PFSK-1 (cell line): Measurements from ENCODE around the gene MLIP.

ENCODE experiments used
- FOXP2 ChIP-seq: optimal IDR thresholded peaks from 2 replicates; pipeline ENCODE3; 2011; ENCODE audit warnings: borderline replicate concordance, control low read depth, inconsistent platforms; ENCODE audit not compliant: insufficient read depth; ENCODE audit errors: extremely low read length, extremely low read depth
- POLR2AphosphoS5 ChIP-seq: IDR thresholded peaks from 2 replicates; pipeline ENCODE4 v1.6.1; 2012; ENCODE audit warnings: low read depth, mild to moderate bottlenecking, control low read depth, low read length, moderate library complexity
- REST ChIP-seq, 2 experiments: IDR thresholded peaks; 2 replicates each; pipeline versions ENCODE4 v1.6.1 to v1.8.0; 2011 to 2012; ENCODE audit warnings: low read depth in 2 of 2, low read length in 2 of 2, control low read depth in 1 of 2, inconsistent platforms in 1 of 2, mild to moderate bottlenecking in 1 of 2, moderate library complexity in 1 of 2; ENCODE audit not compliant: insufficient read depth in 1 of 2
- SIN3A ChIP-seq: IDR thresholded peaks from 2 replicates; pipeline ENCODE4 v1.6.1; 2012; ENCODE audit warnings: mild to moderate bottlenecking, low read length, moderate library complexity, borderline replicate concordance; ENCODE audit not compliant: insufficient read depth
- TAF1 ChIP-seq: IDR thresholded peaks from 2 replicates; pipeline ENCODE4 v1.6.1; 2012; ENCODE audit warnings: low read length, control low read depth, borderline replicate concordance; ENCODE audit not compliant: insufficient read depth

The MLIP gene

DNA sequence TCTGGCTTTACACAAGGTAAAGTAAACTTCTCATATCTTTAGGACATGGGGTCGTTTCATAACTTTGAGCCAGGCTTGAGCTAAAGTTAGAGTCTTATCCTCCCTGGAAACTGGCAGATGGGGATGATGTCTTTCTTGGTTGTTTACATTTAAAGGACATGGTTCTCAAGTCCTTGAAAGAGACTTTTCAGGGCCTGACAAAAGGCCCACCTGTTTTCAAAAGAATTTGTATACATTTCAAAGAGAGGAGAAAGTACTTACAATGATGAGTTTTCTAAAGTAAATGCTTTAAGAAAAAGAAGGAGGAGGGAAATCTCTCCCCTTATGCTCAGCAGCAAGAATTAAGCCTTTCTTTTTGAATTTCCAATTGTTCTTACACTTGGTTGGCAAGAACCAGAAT, 151.3 kb downstream of the MLIP start:
- TF ChIP-seq SIN3A (no peak), POLR2AphosphoS5 (no peak), TAF1 (no peak), FOXP2 (no peak), REST (IDR thresholded peaks at IDR 0.05; ENCODE audit: insufficient read depth in 1 of 2, low read depth in 2 of 2, low read length in 2 of 2) (no peak)

DNA sequence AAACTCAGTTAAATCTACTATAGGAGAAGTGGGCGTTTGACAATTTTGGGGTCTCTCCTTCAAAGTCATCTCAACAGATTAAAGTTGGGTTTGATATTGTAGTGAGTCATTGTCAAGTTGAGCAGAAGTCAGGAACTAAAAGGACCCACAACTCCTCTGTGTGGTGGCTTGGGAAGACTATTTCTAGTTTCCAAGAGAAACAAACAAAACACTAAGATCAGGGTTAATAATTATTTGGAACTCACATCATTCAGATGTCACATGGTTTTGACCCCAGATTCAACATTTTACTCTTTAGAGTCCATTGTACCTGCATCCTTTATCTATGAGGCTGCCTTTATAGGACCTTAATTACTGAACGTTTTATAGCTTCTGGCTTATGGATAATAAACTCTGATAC, 151.7 kb downstream of the MLIP start:
- TF ChIP-seq TAF1 (no peak), FOXP2 (no peak)

GRCh38 chr6:54264581-54265272, 153.5 kb downstream of the MLIP start:
- no peak for TF ChIP-seq FOXP2
- TF ChIP-seq POLR2AphosphoS5: no peak

DNA sequence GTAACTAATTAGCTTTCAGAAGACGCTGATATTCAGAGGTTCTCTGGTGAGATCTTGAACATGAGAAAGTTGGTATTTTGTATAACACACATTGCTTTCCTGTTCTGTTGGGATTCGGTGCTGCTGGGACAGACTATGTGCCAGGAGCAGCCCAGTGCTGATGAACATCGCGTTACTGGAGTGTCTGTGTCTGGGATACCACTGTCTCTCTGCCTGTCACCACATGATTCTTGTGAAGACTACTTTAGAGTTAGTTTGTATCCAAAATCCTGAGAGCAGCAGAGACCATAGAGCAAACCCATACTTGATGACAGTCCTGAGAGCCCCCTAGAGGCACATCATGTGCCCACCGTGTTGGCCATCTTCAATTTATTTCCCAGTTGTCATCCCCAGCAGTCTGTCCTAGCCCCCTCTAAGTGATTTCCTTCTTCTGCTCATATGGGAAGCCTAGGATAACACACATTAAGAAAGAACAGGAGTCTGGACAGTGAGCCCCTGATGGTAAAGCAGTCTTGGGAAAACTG, 155.2 kb downstream of the MLIP start:
- TF ChIP-seq POLR2AphosphoS5 (no peak), SIN3A (no peak), FOXP2 (no peak), TAF1 (no peak)

- TF ChIP-seq POLR2AphosphoS5 (no peak), REST (IDR thresholded peaks at IDR 0.05; ENCODE audit: insufficient read depth in 1 of 2, low read depth in 2 of 2, low read length in 2 of 2) (no peak), SIN3A (no peak), TAF1 (no peak), FOXP2 (no peak)
These were observed 156.6 kb downstream of the MLIP start for GRCh38 chr6:54267798-54268197.

DNA sequence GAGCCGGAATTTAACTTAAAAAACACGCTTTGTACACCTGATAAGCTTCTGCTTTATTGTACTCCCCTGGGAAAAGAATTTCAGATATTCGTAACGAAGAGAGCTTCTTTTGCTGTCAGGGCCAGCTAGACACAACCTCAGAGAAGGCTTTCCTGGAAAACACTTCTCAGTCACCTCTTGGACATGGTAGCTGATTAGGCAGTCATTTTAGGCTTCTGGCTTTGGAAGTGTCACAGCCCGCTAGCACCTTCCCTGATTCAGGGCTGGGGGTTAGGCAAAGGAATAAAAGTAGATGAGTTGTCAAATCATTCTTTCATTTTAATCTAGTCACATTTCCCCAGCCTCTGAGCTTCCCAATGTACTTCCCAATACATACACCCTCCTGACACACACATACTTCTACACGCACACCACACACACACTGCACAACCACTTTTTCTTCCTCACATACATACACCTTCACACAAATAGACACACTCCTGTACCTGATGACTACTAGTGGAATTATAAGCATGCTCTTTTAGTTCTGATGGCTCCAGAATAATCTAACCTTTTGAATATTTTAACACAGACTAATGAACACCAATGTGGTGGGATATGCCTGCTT, 162.1 kb downstream of the MLIP start:
- TF ChIP-seq SIN3A: no peak
- no peak for TF ChIP-seq REST (IDR thresholded peaks at IDR 0.05; ENCODE audit: insufficient read depth in 1 of 2, low read depth in 2 of 2, low read length in 2 of 2)
- no peak for TF ChIP-seq TAF1
- TF ChIP-seq POLR2AphosphoS5: no peak
- no peak for TF ChIP-seq FOXP2
